Bone marrow (tissue), 2 donors: ENCODE results near the gene SLC9A9.
"Not testable (repeated sequence)": the region's sequence is repeated elsewhere in the genome, so short reads cannot be mapped to it uniquely, and the experiment has no call there.

Source experiments
- DNase-seq, 2 donors: peaks; one replicate each; lab custom pipeline; 2025; lab: John Stamatoyannopoulos, UW

Gene SLC9A9

DNA sequence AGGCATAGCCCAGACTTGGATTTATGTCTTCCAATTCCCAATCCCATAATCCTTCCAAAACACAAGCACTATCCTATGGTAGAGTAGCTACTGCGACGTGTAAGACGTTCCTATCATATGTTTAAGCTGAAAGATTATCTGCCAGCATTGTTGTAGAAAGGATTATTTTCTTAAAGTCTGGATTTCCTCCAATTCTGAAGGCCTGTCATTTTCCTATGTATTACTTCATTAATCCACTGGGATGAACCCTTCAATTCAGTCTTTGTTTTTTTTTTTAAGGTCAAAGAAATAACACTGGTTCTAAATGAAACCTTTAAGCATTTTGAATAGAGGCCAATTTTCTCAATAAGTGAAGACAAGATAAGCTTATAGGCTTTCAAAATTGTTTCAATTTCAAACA is 289.0 kb downstream of the SLC9A9 start:
- DNase-seq, result no peak

DNA sequence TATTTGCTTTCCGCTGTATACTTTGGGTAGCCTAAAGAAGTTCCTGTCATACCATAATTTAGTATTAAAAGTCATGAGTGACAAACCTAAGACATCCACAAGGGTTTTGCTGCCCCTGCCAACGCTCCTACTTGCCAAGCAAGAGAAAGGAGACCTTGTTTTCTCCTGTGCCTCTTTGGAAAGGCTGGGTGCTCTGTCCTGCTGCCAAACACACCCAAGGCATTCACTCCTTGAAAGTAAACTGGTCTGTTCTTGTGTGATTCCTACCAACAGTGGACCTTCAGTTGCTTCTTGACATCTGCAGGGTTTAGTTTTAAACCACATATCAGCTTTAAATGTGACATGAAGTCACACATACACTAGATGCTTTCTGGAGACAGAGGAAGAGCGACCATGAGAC is 295.4 kb downstream of the SLC9A9 start:
- no peak for DNase-seq

DNA sequence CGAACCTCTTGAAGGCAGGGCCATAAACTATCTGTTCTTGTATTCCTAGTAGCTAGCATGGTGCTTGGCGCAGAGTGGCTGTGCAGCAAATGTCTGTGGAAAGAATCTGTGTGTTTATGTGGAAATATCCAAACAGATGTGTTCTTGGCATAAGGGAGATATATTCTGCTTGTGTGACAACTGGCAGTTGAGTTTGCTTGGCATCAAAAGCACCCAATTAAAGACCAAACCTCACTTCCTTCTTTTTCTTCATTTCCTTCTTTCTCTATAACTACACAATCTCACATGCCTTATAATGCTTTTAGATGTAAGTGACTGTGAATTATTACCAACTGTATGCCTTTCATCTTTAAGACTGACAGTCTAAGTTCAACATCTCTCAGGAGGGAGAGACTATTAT is 296.5 kb downstream of the SLC9A9 start:
- DNase-seq, result no peak

DNA sequence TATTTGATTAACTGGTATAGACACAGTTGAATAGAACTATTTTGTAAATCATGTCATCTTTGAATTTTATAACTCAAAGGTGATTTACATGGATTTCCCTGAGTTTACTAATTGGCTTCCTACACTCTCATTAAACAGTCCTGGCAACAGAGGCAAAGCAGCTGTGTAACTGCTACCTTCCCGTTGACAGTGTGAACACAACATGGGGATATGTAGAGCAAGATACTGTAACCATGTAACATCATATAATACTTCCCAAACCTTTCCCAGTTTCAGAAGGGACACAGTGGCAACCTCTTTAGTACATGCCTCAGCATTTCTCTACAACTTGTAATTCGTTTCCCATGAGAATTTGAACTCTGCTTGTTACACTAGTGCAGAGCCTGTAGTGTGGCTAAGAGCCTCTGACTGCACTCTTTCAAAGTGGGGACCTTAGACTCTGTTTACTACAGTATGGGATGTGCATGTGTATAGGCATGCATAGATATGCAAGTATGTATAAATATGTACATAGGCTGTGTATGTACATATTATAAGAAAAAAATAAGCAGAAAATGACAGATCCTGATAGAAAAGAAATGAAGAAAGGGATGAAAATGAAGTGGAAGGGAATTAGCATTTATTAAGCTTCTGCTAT is 299.3 kb downstream of the SLC9A9 start:
- DNase-seq, result no peak

DNA sequence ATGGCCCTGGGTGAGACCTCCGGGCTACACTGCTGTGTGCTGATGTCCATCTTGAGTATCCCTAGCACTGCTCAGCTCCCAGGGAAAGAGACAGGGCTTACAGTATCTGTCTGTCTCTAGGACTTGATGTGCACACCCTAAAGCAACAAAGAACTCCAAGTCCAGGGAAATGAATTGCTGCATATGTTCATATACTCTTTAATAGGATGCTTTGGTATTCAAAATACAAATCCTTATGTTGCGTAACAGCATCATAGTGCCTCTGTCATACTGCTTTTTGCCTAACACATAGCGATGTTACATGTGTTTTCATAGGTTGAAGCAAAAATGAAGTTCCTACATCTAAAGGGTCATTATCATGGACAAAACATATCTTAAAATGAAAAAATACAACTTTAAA is 299.9 kb downstream of the SLC9A9 start:
- no peak for DNase-seq

DNA sequence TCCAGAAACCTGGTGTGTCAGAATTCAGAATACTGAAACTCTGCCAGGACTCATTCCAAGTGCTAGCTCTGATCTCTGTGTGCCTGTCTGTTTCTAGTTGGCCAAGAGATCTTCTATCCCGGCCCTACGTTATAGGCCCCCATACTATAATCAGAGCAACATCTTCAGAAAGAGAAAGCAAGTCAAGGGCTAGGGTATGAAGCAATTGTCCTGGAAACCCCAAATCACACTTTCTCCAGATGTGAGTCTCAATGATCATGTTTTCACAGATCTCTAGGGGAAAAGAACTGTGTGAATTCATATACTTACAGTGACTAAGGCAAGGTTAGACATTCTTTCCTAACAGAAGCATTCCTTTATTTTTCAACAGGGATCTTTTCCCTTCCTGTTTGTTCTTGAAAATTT is 309.7 kb downstream of the SLC9A9 start:
- no peak for DNase-seq

DNA sequence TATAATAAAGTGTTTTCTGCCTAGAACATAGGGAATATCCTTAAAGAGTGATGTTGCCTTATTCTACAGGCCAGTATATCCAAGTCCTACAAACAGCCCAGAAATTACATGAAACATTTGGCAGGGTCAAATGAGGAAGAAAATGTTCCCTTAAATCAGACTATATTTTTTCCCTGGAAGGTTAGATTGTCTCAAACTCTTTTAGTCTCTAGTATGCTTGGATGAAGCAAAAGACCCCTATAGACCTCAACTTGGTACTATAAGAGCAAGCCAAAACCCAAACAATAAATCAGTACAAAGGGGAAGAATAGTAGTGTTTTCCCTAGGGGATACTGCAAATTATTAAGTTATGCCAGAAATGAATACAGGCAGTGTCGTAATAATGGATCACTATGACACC is 310.2 kb downstream of the SLC9A9 start:
- DNase-seq, result no peak

DNA sequence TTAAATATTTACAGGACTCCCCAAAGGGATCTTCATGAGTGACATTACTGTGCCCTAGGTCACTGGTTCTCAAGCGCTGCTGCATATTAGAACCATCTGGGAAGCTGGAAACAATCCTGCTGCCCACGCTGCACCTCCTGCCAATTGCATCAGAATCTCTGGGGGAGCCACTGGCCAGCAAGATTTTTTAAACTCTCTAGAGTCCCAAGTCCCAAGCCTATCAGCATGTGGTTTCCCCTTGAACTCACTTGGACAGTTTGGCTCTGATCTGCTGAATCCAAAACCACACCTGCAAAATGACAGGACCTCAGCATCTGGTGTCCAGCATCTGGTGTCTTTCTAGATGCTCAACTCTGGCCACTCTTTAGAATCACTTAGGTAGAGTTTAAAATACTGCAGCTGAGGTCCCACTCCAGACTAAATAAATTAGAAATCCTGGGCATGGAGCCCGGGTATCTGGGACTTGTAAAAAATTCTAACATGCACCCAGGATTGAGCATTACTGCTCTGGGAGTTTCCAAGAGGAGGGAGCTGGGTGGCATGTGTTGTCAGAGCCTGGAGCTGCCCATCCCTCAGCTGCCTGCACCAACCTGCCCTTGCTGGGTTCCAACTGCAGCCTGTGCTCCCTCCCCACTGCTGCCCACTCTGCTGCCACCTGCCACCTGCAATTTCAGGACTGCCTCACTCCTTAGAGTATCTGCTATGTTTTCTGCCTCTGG is 311.3 kb downstream of the SLC9A9 start:
- DNase-seq, result no peak

DNA sequence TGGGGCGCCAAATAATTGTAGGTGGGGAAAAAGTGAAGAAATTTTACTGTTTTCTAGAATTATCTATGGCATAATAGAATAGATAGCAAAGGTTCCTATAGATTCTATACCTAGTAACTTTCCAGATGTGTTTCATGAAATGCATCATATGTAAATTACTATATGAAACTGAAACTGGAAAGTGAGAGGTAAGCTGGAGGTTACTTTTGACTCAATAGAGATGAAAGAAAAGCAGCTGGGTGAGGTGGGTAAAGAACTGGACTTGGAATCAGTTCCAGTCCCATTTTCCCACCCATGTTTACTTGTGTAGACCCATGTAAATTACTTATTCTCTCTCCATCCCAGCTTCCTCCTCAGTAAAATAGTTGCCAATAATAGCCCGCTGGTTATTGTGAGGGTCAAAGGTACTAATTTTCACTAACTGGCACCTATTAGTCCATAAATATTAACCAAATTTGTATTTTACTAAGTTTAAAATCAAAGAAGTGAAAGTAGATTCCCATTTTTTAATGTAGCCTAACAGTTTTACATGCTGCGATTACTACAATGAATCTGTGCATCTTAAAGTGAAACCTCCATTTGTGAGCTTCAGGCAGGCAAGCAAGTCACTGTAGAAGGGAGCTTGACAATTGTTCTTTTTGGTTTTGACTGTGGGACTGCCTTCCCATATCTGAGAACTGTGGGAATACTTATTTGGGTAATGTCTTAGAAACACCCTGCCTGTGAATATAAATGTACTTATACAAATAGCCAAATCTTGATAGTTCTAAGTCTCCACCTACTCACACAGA is 312.1 kb downstream of the SLC9A9 start:
- DNase-seq, result no peak

DNA sequence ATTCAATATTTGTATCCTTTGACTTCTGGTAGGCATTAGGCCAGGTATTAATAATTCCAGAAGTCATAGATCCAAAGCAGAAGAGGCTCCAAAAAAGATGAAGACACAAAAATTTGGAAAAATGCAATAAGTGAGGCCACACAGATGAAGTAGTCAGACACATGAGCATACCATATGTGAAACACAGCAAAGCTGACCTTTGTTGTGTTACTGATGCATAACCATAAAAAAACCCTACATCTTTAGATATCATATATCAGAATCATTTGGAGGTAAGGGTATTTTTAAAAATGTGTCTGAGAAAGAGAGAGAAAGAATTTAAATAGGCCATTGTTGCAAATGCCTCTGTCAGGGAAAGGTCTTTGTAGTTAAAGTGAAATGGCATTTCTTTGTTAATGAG is 314.9 kb downstream of the SLC9A9 start:
- DNase-seq, result no peak

DNA sequence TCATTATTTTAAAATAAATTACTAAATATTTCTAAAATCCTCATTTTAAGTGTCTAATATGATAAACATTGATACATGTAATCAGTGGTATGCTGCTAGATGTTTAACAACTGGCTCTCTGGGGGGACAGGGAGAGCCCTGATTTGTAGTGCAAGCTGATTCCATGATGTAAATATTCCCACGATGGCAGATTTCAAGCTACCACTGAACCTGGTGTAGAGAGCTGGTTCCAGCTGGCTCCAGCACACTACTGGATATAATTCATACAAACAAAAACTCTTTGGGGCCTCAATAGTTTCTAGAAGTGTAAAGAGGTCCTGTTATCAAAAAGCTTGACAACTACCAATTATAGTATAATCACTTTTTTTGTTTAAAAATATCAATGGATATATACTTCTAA is 316.2 kb downstream of the SLC9A9 start:
- DNase-seq, result no peak

DNA sequence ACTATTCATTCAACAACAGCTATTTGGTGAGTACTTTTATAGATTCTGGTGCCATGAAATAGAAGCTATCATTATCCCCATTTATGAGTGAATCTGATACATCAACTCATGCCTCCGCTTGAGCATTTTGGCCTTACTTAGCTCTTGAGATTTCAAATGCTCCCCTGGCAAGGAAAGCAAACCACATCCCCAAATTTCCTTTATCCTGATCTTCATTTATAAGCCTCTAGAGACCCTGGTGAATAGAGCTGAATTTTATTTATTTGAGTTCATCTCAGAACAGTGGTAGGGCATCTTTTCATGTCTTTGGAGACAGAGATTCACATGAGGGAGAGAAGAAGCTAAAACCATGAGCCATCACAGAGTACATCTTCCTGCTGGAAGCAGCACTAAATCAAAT is 317.2 kb downstream of the SLC9A9 start:
- DNase-seq, result no peak

DNA sequence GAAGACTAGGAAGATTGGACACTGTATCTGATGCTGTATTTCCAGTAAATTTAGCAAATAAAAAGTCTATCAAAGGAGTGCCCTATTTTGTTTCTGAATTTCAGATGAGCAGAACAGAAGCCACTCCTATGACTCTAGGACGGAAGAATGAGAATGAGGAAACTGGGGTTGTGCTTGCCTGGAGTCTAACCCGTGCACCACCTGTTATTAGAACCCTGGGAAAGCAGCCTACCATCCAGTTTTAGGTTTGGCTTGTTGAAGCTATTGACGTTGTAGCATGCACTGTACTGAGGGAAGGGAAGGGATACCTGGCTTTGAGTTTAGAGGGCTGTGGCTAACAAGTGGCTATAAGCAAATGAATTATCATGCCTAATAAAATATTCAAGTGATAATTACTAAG is 318.5 kb downstream of the SLC9A9 start:
- DNase-seq, result no peak

DNA sequence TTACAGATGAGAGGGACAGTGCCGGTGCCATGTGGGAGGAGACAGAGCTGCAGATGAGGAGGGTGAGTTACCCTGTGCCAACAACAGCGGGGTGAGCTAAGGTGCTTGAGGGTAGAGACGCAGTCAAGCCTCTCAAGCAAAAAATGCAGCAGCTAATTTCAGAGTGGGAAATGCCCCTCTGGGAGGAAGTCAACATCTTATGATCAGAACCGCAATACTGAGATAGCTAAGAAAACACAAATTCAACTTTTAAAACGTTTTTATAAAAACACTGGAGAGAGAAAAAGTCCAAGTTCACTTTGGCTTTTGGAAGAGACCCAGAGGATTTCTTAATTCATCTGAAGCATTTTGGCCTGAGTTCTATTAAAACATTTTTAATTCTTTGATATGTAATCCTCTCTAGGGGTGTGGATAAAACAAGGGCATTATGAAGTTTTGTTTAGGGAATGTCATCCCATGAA is 319.2 kb downstream of the SLC9A9 start:
- DNase-seq, result peak in 1 of 2 donors; percentile 8

DNA sequence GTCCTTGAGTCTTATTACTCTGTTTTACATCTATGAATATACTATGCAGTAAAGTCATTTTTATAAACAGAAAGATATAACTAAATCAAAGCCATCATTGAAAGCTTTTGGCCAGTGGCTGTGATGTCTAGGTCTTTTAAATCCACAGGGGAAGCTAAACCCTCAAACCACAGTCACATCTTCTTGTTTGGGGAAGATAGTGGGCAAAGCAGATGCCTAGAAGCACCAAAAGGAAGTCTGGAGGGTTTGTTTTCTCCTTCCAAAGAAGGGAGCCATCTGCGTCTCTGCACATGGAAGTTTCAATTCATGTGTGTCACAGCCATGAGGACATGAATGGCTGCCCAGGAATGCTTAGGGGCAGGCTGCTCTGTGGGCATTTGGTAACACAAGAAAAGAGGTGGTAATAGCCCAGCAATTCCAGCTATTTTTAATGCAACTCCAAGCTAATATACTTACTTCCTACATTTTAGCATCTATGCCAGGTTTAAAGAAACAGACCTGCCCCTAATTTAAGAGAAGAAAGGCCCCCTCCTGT is 322.2 kb downstream of the SLC9A9 start:
- peak in 1 of 2 donors; percentile 44 for DNase-seq

DNA sequence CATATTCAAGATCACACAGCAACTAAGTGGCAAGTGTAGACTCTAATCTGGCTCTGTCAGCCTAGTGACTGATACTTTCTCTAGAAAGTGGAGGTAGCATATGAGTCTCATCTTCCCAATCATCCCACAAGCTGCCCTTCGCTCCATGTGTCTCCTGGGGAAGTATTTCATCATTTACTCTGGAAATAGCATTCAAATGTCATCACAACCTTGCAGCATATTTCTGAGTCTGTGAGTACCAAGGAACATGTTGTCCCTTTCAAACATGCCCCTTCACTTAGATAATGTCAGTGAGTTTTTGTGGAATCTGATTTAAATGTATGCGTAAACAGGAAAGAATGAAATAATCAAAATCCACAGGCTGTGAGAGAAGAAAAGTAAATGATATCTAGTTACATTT is 322.9 kb downstream of the SLC9A9 start:
- no peak for DNase-seq

DNA sequence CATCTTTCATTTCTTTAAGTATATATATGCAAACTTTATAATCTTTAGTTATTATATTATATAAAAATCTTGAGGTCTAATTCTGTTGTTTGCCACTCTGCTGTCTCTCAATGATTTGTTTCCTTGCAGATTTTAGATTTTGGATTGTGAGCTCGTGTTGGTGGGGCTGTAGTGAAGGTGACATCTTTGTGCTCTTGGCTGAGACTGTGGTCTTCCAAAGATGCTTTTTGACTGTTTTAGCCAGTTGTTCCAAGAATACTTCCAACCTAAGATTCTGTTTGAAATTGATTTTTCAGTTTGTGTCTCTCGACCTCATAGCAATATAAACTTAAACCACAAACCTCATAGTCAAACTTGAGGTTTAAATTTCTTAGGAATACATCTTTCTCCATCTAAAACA is 326.5 kb downstream of the SLC9A9 start:
- DNase-seq, result no peak

DNA sequence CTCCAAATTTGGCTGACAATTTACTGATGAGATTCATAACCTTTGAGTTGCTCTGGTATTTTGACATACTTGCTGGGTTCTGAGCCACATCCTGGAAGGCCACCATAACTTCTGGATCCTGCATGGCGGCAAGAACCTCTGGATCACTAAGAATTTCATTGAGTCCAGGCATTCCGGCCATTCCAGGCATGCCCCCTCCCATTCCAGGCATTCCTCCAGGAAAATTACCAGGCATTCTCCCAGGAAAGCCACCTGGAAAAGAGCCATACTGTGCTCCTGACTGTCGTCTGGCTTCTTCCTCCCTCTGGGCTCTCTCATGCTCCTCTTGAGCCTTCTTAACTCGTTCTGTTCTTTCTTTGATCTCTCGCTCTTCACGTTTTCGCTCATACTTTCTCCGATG is 331.1 kb downstream of the SLC9A9 start:
- not testable (repeated sequence) for DNase-seq

DNA sequence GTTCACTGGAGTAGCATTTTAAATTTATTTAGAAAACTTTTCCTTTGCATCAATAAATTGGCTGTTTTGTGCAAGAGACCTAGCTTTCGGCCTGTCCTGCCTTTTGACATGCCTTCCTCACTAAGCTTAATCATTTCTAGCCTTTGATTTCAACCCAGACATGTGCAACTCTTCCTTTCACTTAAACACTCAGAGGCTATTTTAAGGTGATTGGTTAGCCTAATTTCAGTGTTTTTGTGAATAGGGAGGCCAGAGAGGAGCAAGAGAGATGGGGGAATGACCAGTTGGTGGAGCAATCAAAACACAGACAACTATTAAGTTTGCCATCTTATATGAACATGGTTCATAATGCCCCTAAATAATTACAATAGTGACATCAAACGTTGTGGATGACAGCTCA is 333.4 kb downstream of the SLC9A9 start:
- no peak for DNase-seq

DNA sequence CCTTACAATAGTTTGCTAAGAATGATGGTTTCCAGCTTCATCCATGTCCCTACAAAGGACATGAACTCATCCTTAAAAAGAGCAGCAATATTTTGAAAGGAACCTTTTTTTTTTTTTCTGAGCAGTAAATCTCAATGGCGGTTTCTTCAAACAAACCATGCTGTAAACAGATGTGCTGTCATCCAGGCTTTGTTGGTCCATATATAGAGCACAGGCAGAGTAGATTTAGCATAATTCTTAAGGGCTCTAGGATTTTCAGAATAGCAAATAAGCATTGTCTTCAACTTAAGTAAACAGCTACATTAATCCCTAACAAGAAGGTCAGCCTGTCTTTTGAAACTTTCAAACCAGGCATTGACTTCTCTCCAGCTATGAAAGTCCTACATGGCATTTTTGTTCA is 334.2 kb downstream of the SLC9A9 start:
- DNase-seq, result no peak

DNA sequence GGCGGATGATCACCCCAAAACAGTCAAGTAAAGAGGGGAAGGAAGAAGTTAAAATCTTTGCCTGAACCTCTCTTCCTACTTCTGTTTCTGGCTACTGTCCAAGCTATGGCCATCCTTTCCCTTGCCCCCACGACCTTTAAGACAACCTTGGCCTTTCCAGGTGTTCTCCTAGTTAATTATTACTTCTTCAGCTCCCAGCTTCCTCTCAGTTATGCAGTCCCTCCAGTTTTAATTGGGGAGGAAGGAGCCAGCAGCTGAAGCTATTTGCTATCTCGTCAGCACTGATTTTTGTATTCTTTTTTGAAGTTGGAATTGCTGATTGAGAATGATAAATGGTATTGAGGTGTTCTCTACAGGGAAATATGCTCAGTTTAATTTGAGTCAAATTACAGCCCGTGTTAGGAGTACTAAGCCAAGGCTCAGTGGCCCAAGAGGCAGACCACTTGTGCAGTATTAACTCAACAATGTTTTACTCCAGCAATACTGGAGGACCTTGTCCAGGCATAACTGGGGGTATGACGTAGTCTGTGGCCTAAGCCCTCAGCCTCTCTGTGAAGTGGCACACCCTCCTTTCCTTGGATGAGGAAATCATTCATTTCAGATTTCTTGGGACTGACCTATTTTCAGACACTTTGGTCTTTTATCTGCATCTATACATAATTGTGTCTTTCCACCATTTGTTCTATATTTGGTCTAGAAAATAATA is 336.9 kb downstream of the SLC9A9 start:
- no peak for DNase-seq

DNA sequence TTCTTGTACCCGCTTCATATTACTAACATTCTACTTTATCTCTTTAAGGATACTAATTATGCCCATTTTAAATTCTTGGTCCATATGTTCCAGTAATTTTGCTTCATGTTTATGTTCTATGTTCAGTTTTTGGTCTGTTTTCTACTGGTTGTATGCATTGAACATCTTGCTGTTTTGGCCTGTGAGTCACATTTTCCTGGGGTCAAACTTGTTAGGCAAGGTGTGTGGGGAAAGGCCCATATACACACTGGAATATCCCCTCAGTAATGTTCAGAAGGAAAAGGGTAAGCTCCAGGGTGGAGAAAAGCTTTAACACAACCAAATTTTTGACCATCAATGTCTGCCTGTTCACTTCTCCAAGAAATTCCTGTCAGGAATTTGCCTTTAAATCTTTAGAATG is 337.7 kb downstream of the SLC9A9 start:
- no peak for DNase-seq
